Immature natural killer cell (primary cell): ENCODE data around the gene PRTN3. TPM values are rescaled to one million over a fixed set of nuclear protein-coding genes. Genes with fewer than 3 reads are reported as not detected.
A peak's percentile ranks its signal among the peaks of the same experiment; 100 is the strongest.

Source experiments
- DNase-seq, 3 donors: peaks; one replicate each; pipeline ENCODE4 v3.0.0; 2022; ENCODE audit warnings: mixed read lengths in 1 of 3
- H3K27ac Mint-ChIP-seq, 6 donors: one replicate each; pipeline ENCODE4 v1.8.0; 2020; ENCODE audit warnings: mixed read lengths in 6 of 6, mild to moderate bottlenecking in 5 of 6, inconsistent platforms in 4 of 6, moderate library complexity in 3 of 6
- H3K27me3 Mint-ChIP-seq, 3 donors: one replicate each; pipeline ENCODE4 v1.8.0; 2020 to 2021; ENCODE audit warnings: low read depth in 3 of 3, mild to moderate bottlenecking in 3 of 3, mixed read lengths in 3 of 3, moderate library complexity in 3 of 3, inconsistent platforms in 1 of 3
- H3K36me3 Mint-ChIP-seq, 3 donors: one replicate each; pipeline ENCODE4 v1.8.0; 2020; ENCODE audit warnings: mixed read lengths in 3 of 3, inconsistent platforms in 2 of 3, mild to moderate bottlenecking in 2 of 3
- H3K4me1 Mint-ChIP-seq, 2 donors: one replicate each; pipeline ENCODE4 v1.8.0; 2020; ENCODE audit warnings: inconsistent platforms in 2 of 2, mild to moderate bottlenecking in 2 of 2, mixed read lengths in 2 of 2, moderate library complexity in 1 of 2
- H3K4me3 Mint-ChIP-seq, 5 donors: one replicate each; pipeline ENCODE4 v1.8.0; 2020; ENCODE audit warnings: mild to moderate bottlenecking in 5 of 5, mixed read lengths in 5 of 5, inconsistent platforms in 3 of 5, moderate library complexity in 3 of 5
- H3K9me3 Mint-ChIP-seq, 6 donors: one replicate each; pipeline ENCODE4 v1.8.0; 2020; ENCODE audit warnings: mild to moderate bottlenecking in 6 of 6, mixed read lengths in 6 of 6, inconsistent platforms in 4 of 6, moderate library complexity in 3 of 6
- polyA plus RNA-seq, 3 donors: library from polyadenylated mRNA; unstranded; fragments of 300-500 nt; fragmentation: Illumina TruSeq; gene quantifications; one replicate each; pipeline ENCODE4 v1.2.3, GENCODE V29; 2021

Gene PRTN3
- polyA plus RNA-seq: not detected

GRCh38 chr19:840519-841206, at the start of gene PRTN3:
TSS of gene PRTN3 (plus strand) at chr19:840999. CDS start at chr19:841009, 10 bp downstream.
- no peak for DNase-seq
- peak within 1 kb of the TSS in 1 of 5 donors; percentile 40 for H3K4me3 Mint-ChIP-seq
- H3K9me3 Mint-ChIP-seq: peaks cover 0 to 2% (median 0%) of the 10 kb centered on the region in 6 donors
- H3K36me3 Mint-ChIP-seq: peaks cover 0 to 3% (median 0%) of the 10 kb centered on the region in 3 donors
- H3K27me3 Mint-ChIP-seq: peaks cover 10 to 14% (median 14%) of the 10 kb centered on the region in 3 donors
- H3K27ac Mint-ChIP-seq: peak within 1 kb of the TSS in 1 of 6 donors; percentile 69
- peaks cover 0 to 2% of the 10 kb centered on the region in 2 donors for H3K4me1 Mint-ChIP-seq

GRCh38 chr19:791007-791566, 49.7 kb upstream of the PRTN3 start:
- Mint-ChIP-seq H3K9me3 (no peaks in the 10 kb centered on the region), H3K4me1 (no peaks in the 10 kb centered on the region), H3K4me3 (no peak overlapping the region), H3K36me3 (no peaks in the 10 kb centered on the region), H3K27ac (no peak overlapping the region), H3K27me3 (peaks cover 0 to 4% (median 4%) of the 10 kb centered on the region in 3 donors)
- no peak for DNase-seq

GRCh38 chr19:791567-792305, 49.1 kb upstream of the PRTN3 start:
- no peak for DNase-seq
- H3K36me3 Mint-ChIP-seq: no peaks in the 10 kb centered on the region
- H3K9me3 Mint-ChIP-seq: no peaks in the 10 kb centered on the region
- peaks cover 0 to 6% (median 6%) of the 10 kb centered on the region in 3 donors for H3K27me3 Mint-ChIP-seq
- peaks cover 2 to 3% of the 10 kb centered on the region in 2 donors for H3K4me1 Mint-ChIP-seq
- H3K4me3 Mint-ChIP-seq: no peak overlapping the region
- no peak overlapping the region for H3K27ac Mint-ChIP-seq

GRCh38 chr19:792306-792885, 48.4 kb upstream of the PRTN3 start:
- Mint-ChIP-seq H3K27ac (no peak overlapping the region), H3K36me3 (no peaks in the 10 kb centered on the region), H3K9me3 (no peaks in the 10 kb centered on the region), H3K27me3 (peaks cover 3 to 12% (median 9%) of the 10 kb centered on the region in 3 donors), H3K4me3 (no peak overlapping the region), H3K4me1 (peaks cover 4 to 6% of the 10 kb centered on the region in 2 donors)
- DNase-seq: no peak

- Mint-ChIP-seq H3K4me3 (peak overlapping the region in 1 of 5 donors; percentile 29), H3K36me3 (no peaks in the 10 kb centered on the region), H3K27me3 (peaks cover 5 to 17% (median 14%) of the 10 kb centered on the region in 3 donors), H3K9me3 (no peaks in the 10 kb centered on the region), H3K4me1 (peaks cover 7 to 9% of the 10 kb centered on the region in 2 donors), H3K27ac (no peak overlapping the region)
- DNase-seq: no peak
These were observed 47.0 kb upstream of the PRTN3 start for GRCh38 chr19:793806-794205.

- Mint-ChIP-seq H3K9me3 (no peaks in the 10 kb centered on the region), H3K4me1 (peaks cover 20 to 22% of the 10 kb centered on the region in 2 donors), H3K36me3 (no peaks in the 10 kb centered on the region), H3K27ac (no peak overlapping the region), H3K27me3 (peaks cover 10 to 23% (median 17%) of the 10 kb centered on the region in 3 donors), H3K4me3 (no peak overlapping the region)
- no peak for DNase-seq
These were observed 45.7 kb upstream of the PRTN3 start for GRCh38 chr19:795073-795611.

- H3K36me3 Mint-ChIP-seq: peaks cover 0 to 3% (median 0%) of the 10 kb centered on the region in 3 donors
- no peaks in the 10 kb centered on the region for H3K9me3 Mint-ChIP-seq
- peaks cover 10 to 23% (median 22%) of the 10 kb centered on the region in 3 donors for H3K27me3 Mint-ChIP-seq
- DNase-seq: no peak
- no peak overlapping the region for H3K27ac Mint-ChIP-seq
- peak overlapping the region in 1 of 5 donors; percentile 17 for H3K4me3 Mint-ChIP-seq
- peaks cover 26 to 29% of the 10 kb centered on the region in 2 donors for H3K4me1 Mint-ChIP-seq
These were observed 44.9 kb upstream of the PRTN3 start for GRCh38 chr19:795691-796581.

- peaks cover 10 to 26% (median 25%) of the 10 kb centered on the region in 3 donors for H3K27me3 Mint-ChIP-seq
- peaks cover 34 to 39% of the 10 kb centered on the region in 2 donors for H3K4me1 Mint-ChIP-seq
- peaks cover 0 to 3% (median 0%) of the 10 kb centered on the region in 3 donors for H3K36me3 Mint-ChIP-seq
- peak within 1 kb of the TSS; percentile 91 to 97 (median 95) for H3K4me3 Mint-ChIP-seq
- DNase-seq: peak; percentile 100
- peak within 1 kb of the TSS; percentile 79 to 93 (median 90) for H3K27ac Mint-ChIP-seq
- no peaks in the 10 kb centered on the region for H3K9me3 Mint-ChIP-seq
These were observed 43.9 kb upstream of the PRTN3 start, which contains the start of gene PTBP1 for GRCh38 chr19:796692-797527. TSS of gene PTBP1 (plus strand) at chr19:797452. CDS start at chr19:797498, 46 bp downstream.

- Mint-ChIP-seq H3K4me1 (peaks cover 43 to 47% of the 10 kb centered on the region in 2 donors), H3K9me3 (no peaks in the 10 kb centered on the region), H3K27ac (peak overlapping the region; percentile 79 to 93 (median 84)), H3K27me3 (peaks cover 15 to 28% (median 27%) of the 10 kb centered on the region in 3 donors), H3K4me3 (peak overlapping the region; percentile 90 to 95 (median 92)), H3K36me3 (peaks cover 0 to 3% (median 0%) of the 10 kb centered on the region in 3 donors)
- peak; percentile 87 to 92 (median 91) for DNase-seq
These were observed 43.0 kb upstream of the PRTN3 start for GRCh38 chr19:797528-798414.

GRCh38 chr19:798415-799075, 42.3 kb upstream of the PRTN3 start:
- no peaks in the 10 kb centered on the region for H3K9me3 Mint-ChIP-seq
- peak overlapping the region; percentile 88 to 92 (median 89) for H3K4me3 Mint-ChIP-seq
- H3K36me3 Mint-ChIP-seq: peaks cover 0 to 4% (median 0%) of the 10 kb centered on the region in 3 donors
- peak overlapping the region; percentile 79 to 93 (median 90) for H3K27ac Mint-ChIP-seq
- H3K27me3 Mint-ChIP-seq: peaks cover 17 to 29% (median 29%) of the 10 kb centered on the region in 3 donors
- H3K4me1 Mint-ChIP-seq: peaks cover 46 to 54% of the 10 kb centered on the region in 2 donors
- no peak for DNase-seq
